Left ventricle myocardium superior (tissue), 1 donor: ENCODE data around the gene STYXL1. TPM values are rescaled to one million over a fixed set of nuclear protein-coding genes. Genes with fewer than 3 reads are reported as not detected.
"Not testable (repeated sequence)": the region's sequence is repeated elsewhere in the genome, so short reads cannot be mapped to it uniquely, and the experiment has no call there.

ENCODE experiments used
- ATAC-seq: fragments of 200-7000 bp; cut with Tn5 transposase; one replicate; pipeline ENCODE4 v1.9.1; 2020; ENCODE audit warnings: mild to moderate bottlenecking, moderate library complexity
- DNase-seq: peaks from one replicate; pipeline ENCODE4 v3.0.0-alpha.2; 2020
- intact Hi-C: fragments of 100-400 bp; cut with micrococcal nuclease; formaldehyde crosslinking; loops from one replicate; pipeline ENCODE4 v1.11.0; 2022
- total RNA-seq: library from RNA; stranded (reverse); fragmentation: NEBNext Ultra II Directional; extraction: Animal tissue kit (Norgen Biotek cat#: 25700); gene quantifications from one replicate; pipeline ENCODE4 v1.2.1, GENCODE V29; 2021
- donor health status: DM: no; HTN: yes; CAD: no; lungs with severe emphysema.

The STYXL1 gene
- total RNA-seq, 1 donor from 2014 or later = 21.9 TPM

DNA sequence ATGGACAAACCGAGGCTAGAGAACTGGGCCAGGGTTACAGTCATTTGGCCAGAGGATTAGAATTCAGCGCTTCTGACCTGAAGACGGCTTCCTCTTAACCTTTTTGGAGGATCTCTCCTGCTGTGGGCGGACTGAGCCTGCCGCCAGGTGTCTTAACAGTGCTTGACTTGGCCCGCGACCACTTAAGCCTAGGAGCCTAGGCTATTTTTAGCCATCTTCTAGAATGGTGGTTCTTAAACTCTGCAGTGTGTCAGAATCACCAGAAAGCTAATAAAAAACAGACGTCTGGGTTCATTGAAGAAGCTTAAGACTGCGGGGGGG lies 828 bp upstream of the STYXL1 start:
- intact Hi-C loops = no loop called here
- ATAC-seq (peak; percentile 64), DNase-seq (peak; percentile 59)

DNA sequence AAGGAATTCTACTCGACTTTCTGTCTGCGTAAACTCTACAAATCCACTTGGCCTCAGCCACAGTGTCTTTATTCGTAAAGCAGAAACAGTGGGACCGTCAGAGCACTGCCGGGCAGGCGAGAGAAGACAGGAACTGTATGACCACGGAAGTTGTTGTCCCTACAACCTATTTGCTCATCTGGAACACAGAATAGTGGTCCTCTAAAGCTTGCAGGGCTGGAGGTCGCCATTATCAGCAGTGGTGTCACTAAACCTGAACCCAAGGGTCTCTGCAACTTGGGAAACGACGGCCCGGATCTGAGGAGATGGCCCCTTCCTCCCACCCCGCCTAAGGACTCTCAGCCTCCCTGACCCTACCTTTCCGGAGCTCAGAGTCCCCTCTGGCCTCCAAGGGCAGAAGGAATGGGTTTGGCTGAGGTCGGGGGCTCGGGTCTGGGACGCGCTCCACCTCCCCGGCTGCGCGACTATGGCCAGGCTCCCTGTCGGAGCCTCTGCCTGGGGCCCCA lies 442 bp downstream of the STYXL1 start:
- peak; percentile 44 for DNase-seq
- ATAC-seq = no peak
- intact Hi-C loops = no loop called here

DNA sequence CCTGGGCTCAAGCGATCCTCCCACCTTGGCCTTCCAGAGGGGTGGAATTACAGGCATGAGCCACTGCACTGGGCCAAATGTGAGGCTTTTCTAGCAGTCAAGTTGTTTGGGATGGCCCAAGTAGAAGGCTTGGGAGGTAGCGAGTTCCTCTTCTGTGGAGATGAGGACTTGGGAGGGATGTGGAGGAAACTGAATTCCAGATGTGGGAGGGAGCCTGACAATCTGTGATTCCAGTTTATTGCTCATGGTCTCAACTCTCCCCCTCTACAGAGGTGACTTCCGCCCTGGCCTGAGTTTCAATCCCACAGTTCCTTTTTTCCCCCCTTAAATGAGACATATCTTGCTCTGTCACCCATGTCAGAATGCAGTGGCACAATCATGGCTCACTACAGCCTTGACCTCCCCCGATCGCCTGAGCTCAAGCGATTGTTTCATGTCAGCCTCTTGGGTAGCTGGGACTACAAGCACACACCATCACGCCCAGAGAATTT lies 3.4 kb downstream of the STYXL1 start:
- ATAC-seq = no peak
- intact Hi-C loops = no loop called here

DNA sequence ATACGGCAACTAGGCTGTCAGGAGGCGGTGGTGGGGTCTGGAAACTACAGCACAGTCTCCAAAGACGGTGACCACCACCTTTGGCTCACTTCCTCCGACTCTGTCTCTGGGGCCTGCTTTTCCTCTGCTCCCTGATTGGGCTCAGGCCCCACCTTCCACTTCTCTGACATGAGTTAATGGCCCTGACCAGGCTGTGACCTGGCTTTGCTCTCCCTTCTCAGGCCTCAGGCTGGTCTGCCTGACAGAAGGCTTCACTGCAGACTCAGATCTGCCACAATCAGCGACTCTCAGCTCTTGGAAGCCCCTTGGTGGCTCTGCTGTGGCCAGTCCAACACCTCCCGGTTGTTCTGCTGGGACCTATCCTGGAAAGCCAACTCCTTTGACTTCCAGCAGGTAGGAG lies 7.7 kb downstream of the STYXL1 start:
- ATAC-seq (no peak), DNase-seq (no peak)
- intact Hi-C loops = no loop called here

More for the DNA sequence above, 3.4 kb downstream of the STYXL1 start:
- DNase-seq = no peak

DNA sequence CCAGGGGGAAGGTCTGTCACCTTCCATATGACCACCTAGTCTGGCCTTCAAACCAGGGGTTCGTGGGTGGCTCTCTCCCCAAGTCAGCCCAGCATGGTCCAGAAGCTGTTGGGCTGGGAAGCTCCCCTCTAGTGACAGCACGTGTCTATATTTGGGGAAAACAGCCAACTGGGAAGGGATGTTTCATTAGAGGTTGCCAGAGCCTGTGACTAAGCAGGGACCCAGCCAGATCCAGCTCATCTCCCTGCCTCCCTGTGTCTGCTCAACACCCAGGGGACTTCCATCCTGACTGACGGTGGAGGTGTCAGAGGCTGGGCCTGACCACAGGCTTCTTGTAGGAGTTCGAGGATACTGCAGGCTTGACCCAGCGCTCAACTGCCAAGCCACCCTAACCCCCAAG lies 10.5 kb downstream of the STYXL1 start:
- DNase-seq (no peak), ATAC-seq (peak; percentile 20)
- intact Hi-C loops = no loop called here

DNA sequence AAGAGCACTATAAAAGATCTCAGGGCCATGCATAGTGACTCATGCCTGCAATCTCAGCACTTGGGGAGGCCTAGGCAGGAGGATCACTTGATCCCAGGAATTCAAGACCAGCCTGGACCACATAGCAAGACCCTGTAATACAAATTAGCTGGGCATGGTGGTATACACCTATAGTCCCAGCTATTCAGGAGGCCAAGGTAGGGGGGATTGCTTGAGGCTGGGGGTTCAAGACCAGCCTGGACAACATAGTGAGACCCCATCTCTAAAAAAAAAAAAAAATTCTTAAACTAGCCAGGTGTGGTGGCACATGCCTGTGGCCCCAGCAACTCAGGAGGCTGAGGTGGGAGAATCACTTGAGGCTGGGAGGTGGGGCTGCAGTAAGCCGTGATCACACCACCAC lies 15.8 kb downstream of the STYXL1 start:
- no peak for ATAC-seq
- intact Hi-C loops = no loop called here
- DNase-seq = no peak

DNA sequence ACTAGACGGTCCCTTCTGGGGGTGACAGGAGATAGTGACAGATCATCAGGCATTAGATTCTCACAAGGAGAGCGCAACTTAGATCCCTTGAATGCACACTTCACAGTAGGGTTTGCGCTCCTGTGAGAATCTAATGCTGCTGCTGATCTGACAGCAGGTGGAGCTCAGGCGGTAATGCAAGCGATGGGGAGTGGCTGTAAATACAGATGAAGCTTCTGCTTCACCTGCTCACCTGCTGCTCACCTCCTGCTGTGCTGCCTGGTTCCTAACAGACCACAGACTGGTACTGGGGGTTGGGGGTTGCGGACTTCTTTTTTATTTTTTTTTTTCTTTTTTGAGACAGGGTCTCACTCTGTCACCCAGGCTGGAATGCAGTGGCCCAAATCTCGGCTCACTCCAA lies 18.1 kb downstream of the STYXL1 start:
- intact Hi-C loops = not testable (repeated sequence)

DNA sequence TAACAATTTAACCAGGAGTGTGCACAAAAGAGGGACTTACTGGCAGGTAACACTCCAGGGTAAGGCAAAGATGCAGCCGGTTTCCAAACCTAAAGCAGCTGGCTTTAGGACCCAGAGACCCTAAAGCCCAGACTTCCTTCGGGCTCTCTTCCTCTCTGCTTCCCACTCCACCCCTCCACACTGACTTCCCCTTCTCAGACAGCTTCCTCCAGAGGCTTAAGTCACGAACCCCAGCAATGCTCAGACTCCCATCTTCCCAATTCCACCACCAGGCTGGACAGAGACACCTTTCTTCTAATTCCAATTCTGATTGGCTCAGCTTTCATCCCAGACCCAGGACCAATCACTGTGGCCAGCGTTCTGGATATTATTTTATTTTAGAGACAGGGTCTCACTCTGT lies 24.8 kb downstream of the STYXL1 start:
- DNase-seq (no peak), ATAC-seq (peak; percentile 68)
- intact Hi-C loops = loop anchor here (5.0 kb wide), 1 partner anchor 151 kb away; no protein-coding TSS in a partner anchor

More for the DNA sequence above, 18.1 kb downstream of the STYXL1 start:
- ATAC-seq, DNase-seq: not testable (repeated sequence)

DNA sequence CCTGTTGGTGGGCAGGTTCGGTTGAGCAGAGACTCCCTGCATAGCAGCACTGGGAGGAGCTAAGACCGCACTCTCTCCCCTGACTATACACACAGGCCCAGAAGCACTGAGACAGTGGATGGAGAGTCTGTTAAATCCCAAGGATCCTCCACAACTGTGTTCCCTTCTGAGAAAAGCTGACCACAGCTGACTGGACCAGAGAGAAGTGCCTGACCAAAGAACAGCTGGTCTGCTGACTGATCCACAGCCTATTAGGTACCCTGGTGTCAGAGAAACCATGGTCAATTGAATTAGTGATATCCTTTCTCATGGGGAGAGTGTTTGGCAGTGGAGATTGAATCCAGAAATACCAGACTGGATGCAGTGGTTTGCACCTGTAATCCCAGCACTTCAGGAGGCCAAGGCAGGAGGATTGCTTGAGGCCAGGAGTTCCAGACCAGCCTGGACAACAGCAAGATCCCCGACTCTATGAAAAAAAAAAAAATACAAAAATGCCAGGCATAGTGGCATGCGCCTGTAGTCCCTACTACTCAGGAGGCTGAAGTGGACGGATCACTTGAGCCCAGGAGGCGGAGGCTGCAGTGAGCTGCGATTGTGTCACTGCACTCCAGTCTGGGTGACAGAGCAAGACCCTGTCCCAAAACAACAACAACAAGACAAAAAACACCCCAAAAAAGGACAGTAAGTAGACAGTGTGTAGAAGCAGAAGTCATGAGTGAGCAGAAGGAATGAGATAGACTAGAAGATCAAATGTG lies 25.6 kb downstream of the STYXL1 start:
- DNase-seq (no peak), ATAC-seq (no peak)
- intact Hi-C loops = loop anchor here (5.0 kb wide), 1 partner anchor 150 kb away; no protein-coding TSS in a partner anchor

DNA sequence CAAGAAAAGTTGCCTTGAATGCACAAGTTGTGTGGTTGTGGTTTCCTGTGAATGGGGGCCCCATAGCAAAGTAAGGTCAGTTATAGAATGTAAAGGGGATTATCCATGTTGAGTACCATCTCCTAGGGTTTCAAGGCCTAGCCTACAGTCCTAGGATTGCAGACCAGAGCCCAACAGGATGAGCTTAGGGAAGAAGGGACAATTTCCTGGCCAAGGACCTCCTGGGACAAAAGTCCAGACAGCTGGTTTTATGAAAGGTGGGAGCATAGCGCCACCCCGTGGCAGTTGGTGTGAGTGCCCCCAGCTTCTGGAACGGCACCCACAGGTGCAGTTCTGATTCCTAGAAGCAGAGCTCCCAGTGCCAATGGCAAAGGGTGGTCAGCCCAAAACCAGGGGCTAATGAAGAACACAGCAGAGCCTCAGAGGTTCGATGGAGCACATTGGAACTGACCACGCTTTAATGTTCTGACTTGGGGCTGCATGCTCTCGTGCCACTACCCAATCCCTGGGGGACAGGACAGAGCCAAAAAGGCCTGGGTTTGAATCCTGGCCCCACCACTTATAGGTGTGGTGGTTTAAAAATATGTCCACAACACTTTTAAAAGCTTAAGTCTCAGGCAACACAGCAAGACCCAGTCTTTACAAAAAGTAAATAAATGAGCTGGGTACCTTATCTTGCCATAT lies 27.6 kb downstream of the STYXL1 start:
- DNase-seq (peak; percentile 88), ATAC-seq (peak; percentile 86)
- intact Hi-C loops = loop anchor here (5.0 kb wide), 1 partner anchor 148 kb away; no protein-coding TSS in a partner anchor

DNA sequence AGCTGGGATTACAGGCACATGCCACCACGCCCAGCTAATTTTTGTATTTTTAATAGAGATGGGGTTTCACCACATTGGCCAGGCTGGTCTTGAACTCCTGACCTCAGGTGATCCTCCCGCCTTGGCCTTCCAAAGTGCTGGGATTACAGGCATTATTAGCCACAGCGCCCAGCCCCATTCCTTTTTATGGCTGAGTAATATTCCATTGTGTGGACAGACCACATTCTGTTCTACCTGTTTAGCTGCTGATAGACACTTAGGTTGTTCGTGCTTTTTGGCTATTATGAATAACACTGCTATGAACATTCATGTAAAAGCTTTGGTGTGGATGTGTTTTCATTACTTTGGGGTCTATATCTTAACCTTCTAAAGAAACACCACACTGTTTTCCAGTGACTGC lies 29.3 kb downstream of the STYXL1 start:
- ATAC-seq, DNase-seq, intact Hi-C loops: not testable (repeated sequence)

DNA sequence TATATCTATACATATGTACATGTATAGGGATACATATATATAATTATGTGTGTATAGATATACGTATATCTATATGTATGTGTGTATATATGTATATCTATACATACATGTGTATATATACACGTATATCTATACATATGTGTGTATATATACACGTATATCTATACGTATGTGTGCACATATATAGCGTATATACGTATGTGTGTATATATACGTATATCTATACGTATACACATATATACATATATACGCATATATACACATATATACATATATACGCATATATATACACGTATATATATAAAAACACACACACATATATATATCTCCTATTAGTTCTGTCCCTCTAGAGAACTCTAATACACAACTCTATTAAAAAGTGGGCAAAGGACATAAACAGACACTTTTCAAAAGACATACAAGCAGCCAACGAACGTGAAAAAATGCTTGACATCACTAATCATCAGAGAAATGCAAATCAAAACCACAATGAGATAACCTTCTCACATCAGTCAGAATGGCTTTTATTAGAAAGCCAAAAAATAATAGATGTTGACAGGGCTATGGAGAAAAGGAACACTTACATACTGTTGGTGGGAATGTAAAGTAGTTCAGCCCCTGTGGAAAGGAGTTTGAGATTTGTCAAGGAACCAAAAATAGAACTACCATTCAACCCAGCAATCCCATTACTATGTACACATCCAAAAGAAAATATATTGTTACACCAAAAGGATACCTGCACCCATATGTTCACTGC lies 31.4 kb downstream of the STYXL1 start:
- no peak for DNase-seq
- intact Hi-C loops = no loop called here
- ATAC-seq = no peak

DNA sequence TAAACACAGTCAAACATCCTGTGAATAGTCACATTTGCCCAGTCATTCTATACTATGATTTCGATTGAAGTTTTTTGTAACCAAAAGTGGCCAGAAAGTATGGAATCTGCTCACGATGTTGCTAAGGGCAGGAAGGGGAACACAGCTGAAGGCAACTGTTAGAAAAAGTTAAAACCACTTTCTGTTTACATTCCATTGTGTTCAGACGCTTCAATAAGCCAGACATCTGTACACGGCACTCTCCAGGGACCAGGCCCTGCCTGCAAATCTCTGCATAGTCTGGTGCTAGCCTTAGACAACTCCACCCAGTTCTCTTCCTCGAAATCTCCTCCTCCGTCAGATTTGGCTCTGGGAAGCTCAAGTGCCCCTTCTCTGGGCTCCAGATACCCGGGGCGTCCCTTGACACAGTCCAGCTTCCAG lies 36.3 kb downstream of the STYXL1 start:
- intact Hi-C loops = no loop called here
- DNase-seq = peak; percentile 74
- ATAC-seq = peak; percentile 96

DNA sequence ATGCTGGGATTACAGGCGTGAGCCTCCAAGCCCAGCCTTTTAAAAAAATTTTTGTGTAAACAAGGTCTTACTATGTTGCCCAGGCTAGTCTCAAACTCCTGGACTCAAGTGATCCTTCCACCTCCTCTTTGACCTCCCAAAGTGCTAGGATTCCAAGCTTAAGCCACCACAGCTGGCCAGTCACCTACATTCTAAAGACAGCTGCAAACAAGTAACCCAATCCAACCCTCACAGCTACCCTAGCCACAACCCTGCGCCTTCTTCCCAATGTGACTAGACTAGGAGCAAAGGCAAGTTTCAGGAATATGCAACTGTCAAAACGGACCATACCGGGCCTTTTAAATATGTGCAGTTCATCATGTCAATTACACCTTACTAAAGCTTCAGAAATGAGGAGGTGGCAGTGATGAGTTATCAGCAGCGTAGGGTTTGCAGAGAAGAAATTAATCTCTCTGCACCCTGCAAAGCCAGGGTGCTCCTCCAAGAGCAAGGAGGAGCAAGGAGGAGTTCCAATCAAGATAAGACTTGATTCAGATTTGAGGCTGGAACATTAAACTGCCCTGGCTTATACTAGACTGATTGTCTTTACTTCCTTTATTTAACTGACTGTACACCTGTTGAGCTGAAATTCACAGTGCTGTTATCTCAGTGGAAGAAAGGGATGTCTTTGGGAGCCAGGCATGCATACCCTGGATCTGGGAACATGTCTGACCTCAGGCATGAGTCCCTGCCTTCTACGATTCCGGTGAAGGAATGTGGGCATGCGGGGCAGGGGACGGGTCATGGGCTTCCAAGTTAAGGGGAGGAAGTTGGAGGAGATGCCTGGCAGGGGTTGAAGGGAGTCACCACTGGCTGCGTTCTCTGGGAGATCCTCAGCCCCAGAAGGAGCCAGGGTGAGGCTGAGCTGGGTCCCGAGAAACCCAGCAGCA lies 37.9 kb downstream of the STYXL1 start:
- no peak for ATAC-seq
- intact Hi-C loops = no loop called here
- no peak for DNase-seq

DNA sequence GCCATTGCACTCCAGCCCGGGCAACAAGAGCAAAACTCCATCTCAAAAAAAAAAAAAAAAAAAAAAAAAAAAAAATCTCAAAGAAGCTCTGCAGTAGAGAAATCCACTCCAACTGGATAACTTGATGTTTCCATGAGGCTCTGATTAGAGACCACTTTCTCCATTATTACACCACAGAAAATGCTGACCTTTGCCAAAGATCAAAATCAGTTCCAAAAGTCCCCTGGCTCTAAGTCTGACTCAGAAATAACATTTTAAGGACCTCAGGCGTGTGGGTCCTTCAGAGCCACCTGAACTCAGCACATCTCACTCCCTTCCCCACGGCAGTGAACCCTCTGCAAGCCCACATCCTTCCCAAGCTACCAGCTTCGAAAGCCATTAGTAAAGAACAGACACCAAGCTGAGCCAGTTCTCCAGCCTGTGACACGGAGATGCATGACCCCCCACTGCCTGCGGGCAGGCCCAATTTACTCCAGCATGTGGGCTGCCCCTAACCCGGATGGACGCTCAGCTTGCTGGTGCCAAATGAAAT lies 39.6 kb downstream of the STYXL1 start:
- ATAC-seq = no peak
- DNase-seq = no peak
- intact Hi-C loops = no loop called here

DNA sequence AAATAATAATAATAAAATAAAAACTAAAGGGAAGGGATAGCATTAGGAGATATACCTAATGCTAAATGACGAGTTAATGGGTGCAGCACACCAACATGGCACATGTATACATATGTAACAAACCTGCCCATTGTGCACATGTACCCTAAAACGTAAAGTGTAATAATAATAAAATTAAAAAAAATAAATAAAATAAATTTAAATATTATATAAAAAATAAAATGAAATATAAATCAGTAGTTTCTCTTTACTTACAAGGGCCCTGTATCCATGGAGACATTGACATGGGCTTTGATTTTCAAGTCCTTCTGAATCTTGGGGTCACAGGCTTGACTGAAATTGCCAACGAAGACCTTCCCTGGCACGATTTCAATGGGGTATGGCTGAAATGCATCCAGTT lies 42.8 kb downstream of the STYXL1 start:
- DNase-seq, intact Hi-C loops, ATAC-seq: not testable (repeated sequence)

DNA sequence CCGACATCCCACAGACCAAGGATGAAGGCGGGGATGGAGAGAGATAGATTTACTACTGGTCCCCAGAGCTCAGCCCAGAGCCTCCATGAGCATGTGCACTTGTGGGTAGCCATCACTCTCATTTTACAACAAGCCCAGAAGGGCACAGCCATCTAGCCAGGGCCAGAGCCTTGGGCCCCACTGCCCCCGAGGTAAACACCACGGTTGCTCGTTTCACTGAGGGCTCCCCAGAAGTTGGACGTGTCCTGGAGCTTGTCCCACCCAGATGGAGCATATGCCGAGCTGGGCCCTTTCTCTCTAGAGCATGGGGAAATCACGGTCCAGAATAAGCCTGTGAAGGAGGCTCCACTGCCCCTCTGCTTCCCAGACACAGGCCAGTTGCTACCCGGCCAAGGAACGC lies 44.4 kb downstream of the STYXL1 start:
- DNase-seq = no peak
- no peak for ATAC-seq
- intact Hi-C loops = no loop called here

DNA sequence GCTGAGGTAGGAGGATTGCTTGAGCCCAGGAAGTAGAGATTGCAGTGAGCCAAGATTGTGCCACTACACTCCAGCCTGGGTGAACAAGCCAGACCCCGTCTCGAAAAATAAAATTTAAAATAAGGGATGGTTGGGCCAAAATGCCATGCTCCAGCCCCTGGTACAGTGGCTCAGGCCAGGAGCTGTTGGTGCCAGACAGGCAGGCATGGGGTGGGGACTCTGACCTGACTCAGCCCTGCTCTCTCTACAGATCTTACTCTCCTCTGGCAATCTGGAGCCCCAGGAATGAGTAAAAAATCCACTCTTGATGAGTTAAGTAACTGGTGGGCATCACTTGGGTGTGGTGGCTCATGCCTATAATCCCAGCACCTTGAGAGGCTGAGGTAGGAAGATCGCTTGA lies 45.0 kb downstream of the STYXL1 start:
- intact Hi-C loops = no loop called here
- DNase-seq (no peak), ATAC-seq (no peak)
